Measurements from ENCODE around the gene HECA. TPM values are rescaled to one million over a fixed set of nuclear protein-coding genes. Genes with fewer than 3 reads are reported as not detected.

Gene HECA
- total RNA-seq, 1 donor from 2014 or later, result 10.9 TPM

DNA sequence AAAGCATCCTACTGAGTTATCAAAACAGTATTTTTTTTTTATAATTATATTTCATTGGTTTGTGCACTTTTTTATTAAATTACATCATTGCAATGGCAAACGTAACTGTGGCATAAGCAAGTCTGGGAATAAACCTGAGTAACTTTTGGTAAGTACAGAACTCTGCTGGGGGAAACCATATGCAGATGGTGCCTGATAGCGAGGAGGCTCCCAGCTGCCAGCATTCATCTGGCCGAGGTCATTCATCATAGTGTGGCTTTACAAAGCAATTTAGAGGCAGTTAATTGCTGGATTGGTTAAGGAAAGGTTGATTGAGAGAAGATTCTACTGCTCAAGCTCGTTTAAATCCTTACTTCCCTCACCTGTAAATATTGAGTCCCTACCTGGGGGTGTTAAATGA is 52.6 kb downstream of the HECA start:
- no peaks in the 10 kb centered on the region for H3K9me3 Mint-ChIP-seq (ENCODE audit: low read depth)
- H3K27me3 Mint-ChIP-seq, result no peaks in the 10 kb centered on the region
- TF ChIP-seq, protein P1, sequence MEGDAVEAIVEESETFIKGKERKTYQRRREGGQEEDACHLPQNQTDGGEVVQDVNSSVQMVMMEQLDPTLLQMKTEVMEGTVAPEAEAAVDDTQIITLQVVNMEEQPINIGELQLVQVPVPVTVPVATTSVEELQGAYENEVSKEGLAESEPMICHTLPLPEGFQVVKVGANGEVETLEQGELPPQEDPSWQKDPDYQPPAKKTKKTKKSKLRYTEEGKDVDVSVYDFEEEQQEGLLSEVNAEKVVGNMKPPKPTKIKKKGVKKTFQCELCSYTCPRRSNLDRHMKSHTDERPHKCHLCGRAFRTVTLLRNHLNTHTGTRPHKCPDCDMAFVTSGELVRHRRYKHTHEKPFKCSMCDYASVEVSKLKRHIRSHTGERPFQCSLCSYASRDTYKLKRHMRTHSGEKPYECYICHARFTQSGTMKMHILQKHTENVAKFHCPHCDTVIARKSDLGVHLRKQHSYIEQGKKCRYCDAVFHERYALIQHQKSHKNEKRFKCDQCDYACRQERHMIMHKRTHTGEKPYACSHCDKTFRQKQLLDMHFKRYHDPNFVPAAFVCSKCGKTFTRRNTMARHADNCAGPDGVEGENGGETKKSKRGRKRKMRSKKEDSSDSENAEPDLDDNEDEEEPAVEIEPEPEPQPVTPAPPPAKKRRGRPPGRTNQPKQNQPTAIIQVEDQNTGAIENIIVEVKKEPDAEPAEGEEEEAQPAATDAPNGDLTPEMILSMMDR (IDR thresholded peaks at IDR 0.05; ENCODE audit: unreplicated experiment), result no peak
- H3K36me3 Mint-ChIP-seq (ENCODE audit: insufficient read depth), result no peaks in the 10 kb centered on the region
- no peaks in the 10 kb centered on the region for H3K4me1 Mint-ChIP-seq (ENCODE audit: low read depth)
- H3K4me3 Mint-ChIP-seq (ENCODE audit: low read depth), result no peak overlapping the region
- H3K27ac Mint-ChIP-seq, result no peak overlapping the region
- DNase-seq (ENCODE audit: low spot score, unreplicated experiment), result no peak

DNA sequence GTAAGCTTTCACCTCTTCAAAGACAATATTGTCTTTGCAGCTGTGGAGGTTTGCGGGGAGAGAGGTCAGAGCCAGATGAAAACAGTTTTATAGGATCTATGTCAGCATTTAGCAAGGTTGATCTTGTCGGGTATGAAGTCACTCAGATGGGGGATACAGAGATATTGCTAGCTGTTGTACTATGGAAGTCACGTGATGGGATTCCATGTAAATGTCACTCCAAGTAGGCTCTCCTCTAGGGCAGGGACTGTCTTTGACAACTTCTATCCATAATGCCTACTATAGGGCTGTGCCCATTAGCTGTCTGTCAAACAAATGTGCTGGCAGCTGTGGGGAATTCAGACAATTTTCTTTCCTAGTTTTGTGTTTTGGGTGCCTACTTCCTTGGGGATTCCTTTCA is 54.8 kb downstream of the HECA start:
- DNase-seq (ENCODE audit: low spot score, unreplicated experiment), result no peak
- Mint-ChIP-seq H3K36me3 (ENCODE audit: insufficient read depth) (no peaks in the 10 kb centered on the region), H3K4me3 (ENCODE audit: low read depth) (no peak overlapping the region), H3K27ac (no peak overlapping the region), H3K9me3 (ENCODE audit: low read depth) (no peaks in the 10 kb centered on the region), H3K4me1 (ENCODE audit: low read depth) (no peaks in the 10 kb centered on the region), H3K27me3 (no peaks in the 10 kb centered on the region)
- TF ChIP-seq, protein P1 (IDR thresholded peaks at IDR 0.05; ENCODE audit: unreplicated experiment), result no peak

DNA sequence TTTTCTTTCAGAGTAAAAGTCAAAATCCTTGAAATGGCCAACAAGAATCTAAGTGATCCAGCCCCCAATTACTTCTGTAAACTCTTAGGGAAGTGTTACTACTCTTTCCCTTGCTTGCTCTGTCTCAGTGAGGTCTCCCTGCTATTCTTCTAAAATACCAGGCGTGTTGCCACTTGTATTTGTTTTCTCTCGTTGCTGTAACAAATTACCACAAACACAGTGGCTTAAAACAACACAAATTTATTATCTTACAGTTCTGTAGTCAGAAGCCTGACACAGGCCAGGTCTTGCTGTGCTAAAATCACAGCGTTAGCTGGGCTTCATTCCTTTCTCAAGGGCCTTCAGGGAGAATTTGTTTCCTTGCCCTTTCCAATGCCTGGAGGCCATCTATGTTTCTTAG is 59.9 kb downstream of the HECA start:
- no peak overlapping the region for H3K27ac Mint-ChIP-seq
- TF ChIP-seq, protein P1 (IDR thresholded peaks at IDR 0.05; ENCODE audit: unreplicated experiment), result no peak
- H3K36me3 Mint-ChIP-seq (ENCODE audit: insufficient read depth), result no peaks in the 10 kb centered on the region
- H3K9me3 Mint-ChIP-seq (ENCODE audit: low read depth), result no peaks in the 10 kb centered on the region
- no peak for DNase-seq (ENCODE audit: low spot score, unreplicated experiment)
- H3K4me3 Mint-ChIP-seq (ENCODE audit: low read depth), result no peak overlapping the region
- no peaks in the 10 kb centered on the region for H3K27me3 Mint-ChIP-seq
- no peaks in the 10 kb centered on the region for H3K4me1 Mint-ChIP-seq (ENCODE audit: low read depth)

DNA sequence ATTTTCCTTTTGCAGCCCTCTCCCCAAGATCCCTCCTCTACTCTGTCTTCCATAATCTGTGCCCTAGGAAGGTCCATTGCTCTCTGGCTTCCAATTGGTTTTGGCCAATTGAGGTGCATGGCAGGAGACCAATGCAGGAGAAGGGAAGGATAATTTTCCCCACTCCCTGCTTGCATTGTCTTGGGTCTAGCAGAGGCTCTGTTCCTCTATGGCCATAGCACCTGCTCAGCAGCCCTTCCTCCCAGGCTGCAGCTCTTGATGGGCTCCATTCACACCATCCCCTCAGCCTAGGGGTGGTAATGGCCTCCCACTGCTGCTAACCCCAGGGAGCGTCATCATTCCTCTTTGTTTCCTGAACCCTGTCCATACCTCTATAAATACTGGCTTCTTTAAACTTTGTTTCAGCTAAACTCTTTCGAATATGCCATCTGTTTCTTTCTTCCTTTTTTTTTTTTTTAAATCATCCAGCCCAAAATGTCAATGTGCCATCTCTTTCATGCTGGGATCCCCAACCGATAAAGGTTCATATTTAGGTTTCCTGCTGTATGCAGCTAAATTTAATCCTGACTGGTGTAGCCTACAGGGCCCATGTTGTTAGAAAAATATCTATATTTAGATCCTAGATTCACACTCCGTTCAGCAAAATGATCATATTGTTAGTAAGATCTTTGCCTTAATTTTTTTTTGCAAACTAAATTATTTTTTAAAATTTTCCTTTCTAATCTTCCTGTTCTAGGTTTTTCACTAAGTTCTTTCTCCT is 63.8 kb downstream of the HECA start:
- Mint-ChIP-seq H3K4me3 (ENCODE audit: low read depth) (no peak overlapping the region), H3K27me3 (no peaks in the 10 kb centered on the region), H3K4me1 (ENCODE audit: low read depth) (no peaks in the 10 kb centered on the region), H3K36me3 (ENCODE audit: insufficient read depth) (no peaks in the 10 kb centered on the region), H3K27ac (no peak overlapping the region), H3K9me3 (ENCODE audit: low read depth) (peaks cover 4% of the 10 kb centered on the region)
- TF ChIP-seq, protein P1 (IDR thresholded peaks at IDR 0.05; ENCODE audit: unreplicated experiment), result no peak
- no peak for DNase-seq (ENCODE audit: low spot score, unreplicated experiment)

DNA sequence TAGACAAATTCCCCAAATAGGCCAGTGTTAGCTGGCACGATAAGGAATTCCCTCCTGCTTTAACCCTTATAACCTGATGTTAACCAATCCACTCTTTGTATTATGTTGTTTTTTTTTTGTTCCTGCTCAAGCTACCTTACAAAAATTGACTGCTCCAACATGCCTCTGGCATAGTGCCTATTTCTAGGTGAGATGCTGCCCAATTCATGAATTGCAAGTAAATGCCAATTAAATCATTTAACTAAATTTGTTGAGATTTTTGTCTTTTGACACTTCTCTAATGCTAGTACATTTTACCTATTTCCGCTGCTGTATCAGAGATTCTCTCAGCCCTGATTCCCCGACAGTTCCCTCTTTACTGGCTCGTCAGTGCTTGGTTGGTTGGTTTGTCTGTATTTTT is 66.5 kb downstream of the HECA start:
- Mint-ChIP-seq H3K9me3 (ENCODE audit: low read depth) (peaks cover 16% of the 10 kb centered on the region), H3K4me3 (ENCODE audit: low read depth) (no peak overlapping the region), H3K36me3 (ENCODE audit: insufficient read depth) (no peaks in the 10 kb centered on the region), H3K4me1 (ENCODE audit: low read depth) (no peaks in the 10 kb centered on the region), H3K27me3 (no peaks in the 10 kb centered on the region), H3K27ac (no peak overlapping the region)
- DNase-seq (ENCODE audit: low spot score, unreplicated experiment), result no peak
- TF ChIP-seq, protein P1 (IDR thresholded peaks at IDR 0.05; ENCODE audit: unreplicated experiment), result no peak

Measured in progenitor cell of endocrine pancreas (in vitro differentiated cells).